ENCODE data around the gene APH1A. TPM values are rescaled to one million over a fixed set of nuclear protein-coding genes. Genes with fewer than 3 reads are reported as not detected.

Gene APH1A
- total and polyA plus RNA-seq, 9 of the 15 experiments (the other 6 are each of a cell fraction or from before 2014, with no cell fraction given), result 5.6 to 123 (median 77.0) TPM

Small RNAs within 50 kb of the gene (small RNA-seq; reads per million reads assigned to genes)
- gene RNU2-17P, result 1.0 reads per million, percentile 60 among the genes with 10 or more reads in this experiment

Other genes starting within 250 kb of the APH1A start
Only the 7 nearest of the 12 such genes appear.
- gene ANP32E, start 32.9 kb downstream of the APH1A start, total RNA-seq (2014; rRNA removed), result 62.5 and 67.0 TPM in 2 replicates
- gene ANP32E, start 32.9 kb downstream of the APH1A start, total RNA-seq (2014; rRNA removed; fragmentation: Illumina TruSeq; extraction: Trizol), result 105 and 135 TPM in 2 replicates
- gene ANP32E, start 32.9 kb downstream of the APH1A start, total RNA-seq (2015; rRNA removed; fragmentation: Illumina TruSeq; extraction: Trizol), result 89.4 and 93.3 TPM in 2 replicates
- 67.8 and 92.4 TPM in 2 replicates for gene ANP32E, start 32.9 kb downstream of the APH1A start, total RNA-seq (2021)
- gene ANP32E, start 32.9 kb downstream of the APH1A start, polyA plus RNA-seq (2011; rRNA removed), result 34.3 and 60.4 TPM in 2 replicates
- gene ANP32E, start 32.9 kb downstream of the APH1A start, polyA plus RNA-seq (2014; fragmentation: Illumina TruSeq; extraction: Trizol), result 110 and 124 TPM in 2 replicates
- 100 to 1,000 TPM; 133 to 197 TPM for gene ANP32E, start 32.9 kb downstream of the APH1A start, polyA plus RNA-seq (2014; fragmentation: Nextera tagmentation; extraction: Ambion mirVana)
- gene ANP32E, start 32.9 kb downstream of the APH1A start, polyA plus RNA-seq (2014; rRNA removed), result 99.8 and 104 TPM in 2 replicates
- gene CA14, start 11.2 kb downstream of the APH1A start, total RNA-seq (2014; rRNA removed), result not detected in 2 replicates
- 0.15 and 0.16 TPM in 2 replicates for gene CA14, start 11.2 kb downstream of the APH1A start, total RNA-seq (2014; rRNA removed; fragmentation: Illumina TruSeq; extraction: Trizol)
- 0.33 and 0.41 TPM in 2 replicates for gene CA14, start 11.2 kb downstream of the APH1A start, total RNA-seq (2015; rRNA removed; fragmentation: Illumina TruSeq; extraction: Trizol)
- 0.22 and 0.36 TPM in 2 replicates for gene CA14, start 11.2 kb downstream of the APH1A start, total RNA-seq (2021)
- 0.13 and 0.24 TPM in 2 replicates for gene CA14, start 11.2 kb downstream of the APH1A start, polyA plus RNA-seq (2011; rRNA removed)
- gene CA14, start 11.2 kb downstream of the APH1A start, polyA plus RNA-seq (2014; fragmentation: Illumina TruSeq; extraction: Trizol), result 0.15 and 0.16 TPM in 2 replicates
- gene CA14, start 11.2 kb downstream of the APH1A start, polyA plus RNA-seq (2014; fragmentation: Nextera tagmentation; extraction: Ambion mirVana), result under 1 TPM; 0.30 to 0.46 TPM
- 0.12 and 0.57 TPM in 2 replicates for gene CA14, start 11.2 kb downstream of the APH1A start, polyA plus RNA-seq (2014; rRNA removed)
- not detected in 2 replicates for gene C1orf54, start 3.8 kb upstream of the APH1A start, total RNA-seq (2014; rRNA removed)
- gene C1orf54, start 3.8 kb upstream of the APH1A start, total RNA-seq (2014; rRNA removed; fragmentation: Illumina TruSeq; extraction: Trizol), result 0.65 and 1.1 TPM in 2 replicates
- 1.1 and 2.2 TPM in 2 replicates for gene C1orf54, start 3.8 kb upstream of the APH1A start, total RNA-seq (2015; rRNA removed; fragmentation: Illumina TruSeq; extraction: Trizol)
- 0.20 and 1.00 TPM in 2 replicates for gene C1orf54, start 3.8 kb upstream of the APH1A start, total RNA-seq (2021)
- gene C1orf54, start 3.8 kb upstream of the APH1A start, polyA plus RNA-seq (2011; rRNA removed), result 1.2 and 3.4 TPM in 2 replicates
- 1.0 and 1.2 TPM in 2 replicates for gene C1orf54, start 3.8 kb upstream of the APH1A start, polyA plus RNA-seq (2014; fragmentation: Illumina TruSeq; extraction: Trizol)
- gene C1orf54, start 3.8 kb upstream of the APH1A start, polyA plus RNA-seq (2014; fragmentation: Nextera tagmentation; extraction: Ambion mirVana), result 1 to 10 TPM; 2.0 to 2.5 TPM
- 0.33 and 1.1 TPM in 2 replicates for gene C1orf54, start 3.8 kb upstream of the APH1A start, polyA plus RNA-seq (2014; rRNA removed)
- 0.41 TPM in 1 of 2 replicates, not detected in the other for gene CIART, start 13.5 kb upstream of the APH1A start, total RNA-seq (2014; rRNA removed)
- 0.15 TPM in 1 of 2 replicates, not detected in the other for gene CIART, start 13.5 kb upstream of the APH1A start, total RNA-seq (2014; rRNA removed; fragmentation: Illumina TruSeq; extraction: Trizol)
- 0.22 TPM in 1 of 2 replicates, not detected in the other for gene CIART, start 13.5 kb upstream of the APH1A start, total RNA-seq (2015; rRNA removed; fragmentation: Illumina TruSeq; extraction: Trizol)
- 0.35 TPM in 1 of 2 replicates, not detected in the other for gene CIART, start 13.5 kb upstream of the APH1A start, total RNA-seq (2021)
- gene CIART, start 13.5 kb upstream of the APH1A start, polyA plus RNA-seq (2011; rRNA removed), result 0.30 TPM in 1 of 2 replicates, not detected in the other
- gene CIART, start 13.5 kb upstream of the APH1A start, polyA plus RNA-seq (2014; fragmentation: Illumina TruSeq; extraction: Trizol), result 0.19 and 0.35 TPM in 2 replicates
- under 1 TPM; 0.07 to 0.21 TPM for gene CIART, start 13.5 kb upstream of the APH1A start, polyA plus RNA-seq (2014; fragmentation: Nextera tagmentation; extraction: Ambion mirVana)
- gene CIART, start 13.5 kb upstream of the APH1A start, polyA plus RNA-seq (2014; rRNA removed), result 0.19 and 1.1 TPM in 2 replicates
- gene MRPS21, start 24.8 kb upstream of the APH1A start, total RNA-seq (2014; rRNA removed), result 139 and 144 TPM in 2 replicates
- 163 and 164 TPM in 2 replicates for gene MRPS21, start 24.8 kb upstream of the APH1A start, total RNA-seq (2014; rRNA removed; fragmentation: Illumina TruSeq; extraction: Trizol)
- gene MRPS21, start 24.8 kb upstream of the APH1A start, total RNA-seq (2015; rRNA removed; fragmentation: Illumina TruSeq; extraction: Trizol), result 123 and 132 TPM in 2 replicates
- gene MRPS21, start 24.8 kb upstream of the APH1A start, total RNA-seq (2021), result 131 and 133 TPM in 2 replicates
- gene MRPS21, start 24.8 kb upstream of the APH1A start, polyA plus RNA-seq (2011; rRNA removed), result 151 and 182 TPM in 2 replicates
- 115 and 119 TPM in 2 replicates for gene MRPS21, start 24.8 kb upstream of the APH1A start, polyA plus RNA-seq (2014; fragmentation: Illumina TruSeq; extraction: Trizol)
- 100 to 1,000 TPM; 374 to 407 TPM for gene MRPS21, start 24.8 kb upstream of the APH1A start, polyA plus RNA-seq (2014; fragmentation: Nextera tagmentation; extraction: Ambion mirVana)
- 149 and 173 TPM in 2 replicates for gene MRPS21, start 24.8 kb upstream of the APH1A start, polyA plus RNA-seq (2014; rRNA removed)
- gene PRPF3, start 52.5 kb upstream of the APH1A start, total RNA-seq (2014; rRNA removed), result 50.5 and 57.9 TPM in 2 replicates
- 73.4 and 81.5 TPM in 2 replicates for gene PRPF3, start 52.5 kb upstream of the APH1A start, total RNA-seq (2014; rRNA removed; fragmentation: Illumina TruSeq; extraction: Trizol)
- gene PRPF3, start 52.5 kb upstream of the APH1A start, total RNA-seq (2015; rRNA removed; fragmentation: Illumina TruSeq; extraction: Trizol), result 80.0 and 84.4 TPM in 2 replicates
- 48.1 and 51.1 TPM in 2 replicates for gene PRPF3, start 52.5 kb upstream of the APH1A start, total RNA-seq (2021)
- gene PRPF3, start 52.5 kb upstream of the APH1A start, polyA plus RNA-seq (2011; rRNA removed), result 38.1 and 41.7 TPM in 2 replicates
- gene PRPF3, start 52.5 kb upstream of the APH1A start, polyA plus RNA-seq (2014; fragmentation: Illumina TruSeq; extraction: Trizol), result 62.0 and 67.2 TPM in 2 replicates
- 10 to 100 TPM; 26.4 to 70.9 TPM for gene PRPF3, start 52.5 kb upstream of the APH1A start, polyA plus RNA-seq (2014; fragmentation: Nextera tagmentation; extraction: Ambion mirVana)
- 53.6 and 54.1 TPM in 2 replicates for gene PRPF3, start 52.5 kb upstream of the APH1A start, polyA plus RNA-seq (2014; rRNA removed)
- 4.4 and 5.2 TPM in 2 replicates for gene RPRD2, start 95.1 kb upstream of the APH1A start, total RNA-seq (2014; rRNA removed)
- gene RPRD2, start 95.1 kb upstream of the APH1A start, total RNA-seq (2014; rRNA removed; fragmentation: Illumina TruSeq; extraction: Trizol), result 7.7 and 8.9 TPM in 2 replicates
- gene RPRD2, start 95.1 kb upstream of the APH1A start, total RNA-seq (2015; rRNA removed; fragmentation: Illumina TruSeq; extraction: Trizol), result 8.6 and 8.7 TPM in 2 replicates
- 19.8 and 21.6 TPM in 2 replicates for gene RPRD2, start 95.1 kb upstream of the APH1A start, total RNA-seq (2021)
- 6.1 and 11.4 TPM in 2 replicates for gene RPRD2, start 95.1 kb upstream of the APH1A start, polyA plus RNA-seq (2011; rRNA removed)
- gene RPRD2, start 95.1 kb upstream of the APH1A start, polyA plus RNA-seq (2014; fragmentation: Illumina TruSeq; extraction: Trizol), result 18.3 and 21.3 TPM in 2 replicates
- gene RPRD2, start 95.1 kb upstream of the APH1A start, polyA plus RNA-seq (2014; fragmentation: Nextera tagmentation; extraction: Ambion mirVana), result 1 to 10 TPM; 1.5 to 4.4 TPM
- 6.7 and 7.9 TPM in 2 replicates for gene RPRD2, start 95.1 kb upstream of the APH1A start, polyA plus RNA-seq (2014; rRNA removed)

Measured in K562 (cell line).